Stimulated activated CD8-positive, alpha-beta memory T cell treated with anti-CD3 and anti-CD28 coated beads, Interleukin-2, amount 100 ng/mL, for 1 hour (primary cell): ENCODE measurements around the gene CD6.

Experiments used
- DNase-seq, 2 donors: peaks; one replicate each; pipeline ENCODE4 v3.0.0-alpha.2; 2020; ENCODE audit warnings: low read depth in 2 of 2

CD6 gene

GRCh38 chr11:60934790-60935605, 36.5 kb upstream of the CD6 start:
- no peak for DNase-seq

- no peak for DNase-seq
These were observed 35.6 kb upstream of the CD6 start for GRCh38 chr11:60935676-60936442.

GRCh38 chr11:60936467-60937143, 34.9 kb upstream of the CD6 start:
- no peak for DNase-seq

DNA sequence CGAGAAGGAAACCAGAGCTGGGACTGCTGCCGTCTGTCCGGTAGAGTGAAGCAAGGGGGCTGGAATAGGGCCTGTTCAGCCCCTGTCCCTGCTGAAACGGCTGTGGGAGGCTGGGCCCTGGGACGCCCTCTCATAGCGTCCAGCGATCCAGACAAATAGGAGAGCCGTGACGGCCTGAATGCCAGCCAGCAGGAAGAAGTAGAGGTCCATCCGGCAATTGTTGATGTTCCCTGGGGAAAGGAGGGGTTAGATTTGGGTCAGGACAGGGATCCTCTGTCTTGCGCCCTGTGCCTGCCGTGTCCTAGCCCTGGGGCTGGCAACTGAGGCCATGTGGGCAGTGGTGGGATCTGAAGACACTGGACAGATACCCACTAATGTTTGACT, 34.3 kb upstream of the CD6 start:
- DNase-seq = no peak

DNA sequence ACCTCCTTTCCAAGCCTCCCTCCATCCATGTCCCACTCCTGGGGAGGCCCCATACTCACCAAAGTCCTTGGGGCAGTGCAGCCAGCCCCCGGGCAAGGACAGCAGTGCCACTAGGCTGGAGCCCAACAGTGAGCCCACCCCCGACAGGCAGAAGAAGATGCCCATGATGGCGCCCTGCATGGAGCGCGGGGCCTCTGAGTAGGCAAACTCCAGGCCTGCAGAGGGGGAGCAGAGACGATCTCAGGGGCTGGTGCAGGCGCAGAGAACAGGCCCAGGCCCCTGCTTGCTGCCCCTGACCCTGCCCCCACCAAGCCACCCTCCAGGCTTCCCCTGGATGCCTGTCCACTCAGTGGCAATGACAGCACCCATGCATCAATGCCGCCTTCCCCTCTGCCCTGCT, 33.7 kb upstream of the CD6 start:
- DNase-seq = no peak

- DNase-seq = no peak
These were observed 33.0 kb upstream of the CD6 start for GRCh38 chr11:60938500-60938899.

DNA sequence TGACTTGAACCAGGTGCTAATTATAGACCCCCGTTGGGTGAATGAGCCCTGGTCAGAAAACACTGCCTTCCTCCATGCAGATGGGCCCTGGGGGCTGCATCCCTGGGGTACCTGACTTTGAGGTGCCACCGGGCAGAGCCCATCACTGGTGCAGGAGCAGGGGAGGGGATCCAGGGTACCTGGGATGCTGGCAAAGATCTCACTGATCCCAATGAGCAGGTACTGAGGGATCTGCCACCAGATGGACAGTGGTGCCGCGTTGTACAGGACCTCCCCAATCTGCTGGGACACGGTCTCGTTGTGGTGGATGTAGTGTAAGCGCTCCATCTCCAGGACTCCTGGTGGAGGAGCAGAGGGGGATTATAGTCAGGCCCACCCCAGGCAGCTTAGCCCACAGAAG, 32.2 kb upstream of the CD6 start:
- DNase-seq = no peak

DNA sequence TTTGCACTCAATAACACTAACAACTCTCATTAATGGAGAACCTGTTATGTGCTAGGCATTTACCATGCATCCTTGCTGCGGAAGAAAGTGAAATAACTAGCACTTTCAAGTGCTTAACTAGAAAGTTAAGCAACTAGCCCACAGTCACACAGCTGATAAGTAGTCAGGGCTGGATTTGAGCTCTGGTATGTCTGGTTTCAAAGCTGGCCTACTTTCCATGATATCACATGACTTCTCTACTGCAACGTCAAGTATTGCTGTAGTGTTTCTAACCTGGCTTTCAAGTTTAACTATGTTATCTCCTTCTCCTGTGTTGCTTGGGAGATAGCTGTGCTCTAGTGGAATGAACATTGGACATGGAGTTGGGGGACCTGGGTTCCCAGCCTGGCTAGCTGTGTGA, 31.6 kb upstream of the CD6 start:
- DNase-seq = no peak

DNA sequence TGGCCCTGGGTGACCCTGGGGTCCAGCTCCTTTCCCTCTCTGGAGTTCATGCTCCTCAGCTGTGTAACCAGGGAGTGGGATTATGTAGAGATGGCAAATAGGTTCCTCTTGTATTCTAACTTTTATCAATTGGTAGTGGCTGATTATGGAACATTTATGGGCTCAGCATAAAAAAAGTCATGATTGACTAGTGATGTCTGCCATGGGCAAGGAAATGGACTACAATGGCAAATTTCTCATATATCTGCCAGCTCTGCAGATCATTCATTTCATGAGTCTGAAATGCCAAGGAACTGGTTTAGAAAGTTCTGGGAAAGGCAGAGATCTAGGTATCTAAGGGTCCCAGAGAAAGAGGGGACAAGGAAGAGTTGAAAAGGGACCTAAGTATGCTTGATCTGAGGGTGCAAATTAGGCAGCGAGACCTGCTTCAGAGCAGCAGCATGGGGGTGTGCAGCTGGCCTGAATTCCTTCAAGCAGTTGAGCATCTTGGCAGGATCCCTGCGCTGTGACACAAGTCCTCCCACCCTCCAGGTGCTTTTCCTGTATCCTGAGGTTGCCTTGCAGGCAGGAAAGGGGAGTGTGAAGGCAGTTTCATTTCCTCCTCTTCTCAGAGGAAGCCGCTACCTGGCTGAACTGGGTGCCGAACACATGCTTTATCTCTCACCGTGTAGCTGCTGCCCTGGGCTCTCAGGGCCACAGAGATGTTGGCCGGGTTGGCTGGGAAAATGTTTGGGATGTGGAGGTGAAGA, 29.9 kb upstream of the CD6 start:
- no peak for DNase-seq

DNA sequence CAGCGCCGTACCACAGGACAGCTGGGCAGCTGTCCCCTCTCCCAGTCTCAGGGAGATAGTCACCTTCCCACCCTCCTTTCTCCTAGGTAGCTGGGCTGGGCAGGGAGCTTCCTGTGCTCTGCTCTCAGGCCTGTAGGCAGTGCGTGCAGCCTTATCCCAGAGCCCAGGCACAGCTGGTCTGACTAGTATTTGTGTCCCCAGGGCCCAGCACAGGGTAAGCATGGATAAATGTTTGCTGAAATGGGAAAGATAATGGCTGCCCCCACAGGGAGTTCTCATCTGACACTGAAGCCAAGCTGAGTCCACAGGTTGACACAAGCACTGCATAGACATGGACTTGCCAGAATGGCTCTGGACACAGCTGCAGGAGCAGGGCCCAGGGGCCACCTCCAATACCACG, 29.3 kb upstream of the CD6 start:
- no peak for DNase-seq

DNA sequence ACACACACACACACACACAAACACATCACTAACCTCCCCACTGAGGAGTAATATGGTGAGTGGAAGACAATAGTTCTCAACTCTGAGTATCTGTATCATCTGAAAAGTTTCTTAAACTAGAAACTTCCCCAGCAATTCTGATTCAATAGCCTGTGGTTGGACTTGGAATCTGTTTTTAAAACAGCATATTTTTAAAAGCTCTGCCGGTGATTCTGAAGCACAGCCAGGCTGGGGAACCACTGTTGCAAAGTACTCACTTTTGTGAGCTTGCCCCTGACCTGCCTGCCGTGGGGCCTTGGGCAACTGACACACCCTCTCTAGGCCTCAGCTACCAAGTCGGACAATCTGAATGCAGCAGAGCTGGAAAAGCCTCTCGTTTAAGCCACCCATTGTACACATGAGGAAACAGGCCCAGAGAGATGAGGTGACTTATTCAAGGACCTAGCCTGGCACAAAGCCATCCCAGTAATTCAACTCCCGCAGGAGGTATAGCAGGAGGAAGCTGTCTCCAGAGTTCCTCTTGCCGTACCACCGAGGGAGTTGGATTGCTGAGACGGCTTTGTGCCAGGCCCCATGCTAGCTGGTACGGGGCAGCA, 28.4 kb upstream of the CD6 start:
- no peak for DNase-seq

GRCh38 chr11:60944490-60945294, 26.8 kb upstream of the CD6 start:
- DNase-seq = no peak

- no peak for DNase-seq
These were observed 26.2 kb upstream of the CD6 start for GRCh38 chr11:60945295-60945667.

GRCh38 chr11:60946601-60947264, 24.7 kb upstream of the CD6 start:
- no peak for DNase-seq

GRCh38 chr11:60947700-60948099, 23.8 kb upstream of the CD6 start:
- no peak for DNase-seq

- DNase-seq = no peak
These were observed 23.2 kb upstream of the CD6 start for GRCh38 chr11:60948250-60948649.

DNA sequence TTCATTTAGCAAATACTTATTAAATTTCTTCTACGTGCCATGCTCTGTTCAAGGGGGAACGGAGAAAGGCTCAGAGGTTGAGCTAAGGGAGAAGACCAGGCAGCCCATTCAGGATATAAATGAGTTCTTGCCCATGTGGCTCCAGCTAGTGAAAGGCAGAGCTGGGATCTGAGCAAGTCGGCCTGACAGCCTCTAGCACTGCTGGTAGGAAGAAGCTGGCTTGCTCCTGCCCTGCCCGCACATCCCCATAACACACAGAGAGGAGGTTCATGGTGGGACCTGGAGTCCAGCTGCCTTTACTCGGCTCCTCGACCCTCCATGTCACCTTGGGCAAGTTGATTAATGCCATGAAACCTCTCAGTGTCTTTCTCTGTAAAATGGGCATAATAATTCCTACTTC, 21.5 kb upstream of the CD6 start:
- no peak for DNase-seq

DNA sequence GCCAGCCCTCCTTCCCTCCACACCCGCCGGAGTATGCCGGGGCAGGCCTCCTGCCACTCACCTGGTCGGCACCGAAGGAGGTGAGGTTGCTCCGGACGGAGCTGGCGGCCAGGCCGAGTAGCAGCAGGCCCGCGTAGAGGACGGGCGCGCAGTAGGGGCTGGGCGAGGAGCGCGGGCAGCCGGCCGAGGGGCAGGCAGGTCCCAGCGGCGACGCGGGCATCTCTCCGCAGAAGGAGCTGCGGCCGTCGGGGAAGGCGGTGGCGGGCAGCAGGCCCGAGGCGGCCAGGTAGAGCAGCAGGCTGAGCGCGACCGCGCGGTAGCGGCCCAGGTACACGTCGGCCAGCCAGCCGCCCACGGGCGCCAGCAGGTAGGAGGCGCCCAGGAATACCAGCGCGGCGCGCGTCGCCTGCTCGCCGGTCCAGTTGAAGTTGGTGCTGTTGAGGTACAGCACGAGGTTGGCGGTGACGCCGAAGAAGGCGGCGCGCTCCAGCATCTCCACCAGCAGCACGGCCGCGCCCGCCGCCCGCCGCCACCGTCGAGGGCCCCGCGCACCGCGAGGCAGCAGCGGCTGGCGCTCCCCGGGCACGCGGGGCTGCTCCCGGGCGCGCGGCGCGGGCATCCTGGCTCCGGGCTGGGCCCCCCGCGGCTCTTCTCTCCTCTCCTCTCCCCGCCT, 20.4 kb upstream of the CD6 start:
- no peak for DNase-seq

DNA sequence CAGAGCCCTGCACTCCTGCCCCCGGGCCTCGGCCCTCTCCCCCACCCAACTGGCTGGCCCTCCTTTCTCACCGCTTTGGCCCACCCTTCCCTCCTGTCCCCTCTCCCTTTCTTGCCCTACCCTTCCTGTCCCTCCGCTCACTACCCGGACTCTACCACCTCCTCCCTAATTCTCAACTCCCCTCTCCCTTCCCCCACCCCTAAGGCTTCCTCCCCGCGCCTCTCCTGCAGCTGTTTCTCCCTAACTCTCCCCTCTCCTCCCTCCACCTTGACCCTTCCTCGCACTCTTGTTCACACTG, 19.9 kb upstream of the CD6 start:
- DNase-seq = no peak
